H9 (cell line): ENCODE results near the gene SDK1. TPM values are rescaled to one million over a fixed set of nuclear protein-coding genes. Genes with fewer than 3 reads are reported as not detected.

Experiments used
- DNase-seq: peaks from one replicate; pipeline ENCODE4 v3.0.0-alpha.2; 2017
- H2AFZ ChIP-seq: one replicate; pipeline ENCODE4 v1.6.1; 2013; ENCODE audit warnings: mild to moderate bottlenecking, low read length, control low read depth, moderate library complexity
- H2AK5ac ChIP-seq: 2 replicates; pipeline ENCODE4 v1.6.1; 2013; ENCODE audit warnings: low read length, control low read depth, mixed read lengths; ENCODE audit not compliant: insufficient read length
- H2BK120ac ChIP-seq: one replicate; pipeline ENCODE4 v1.6.1; 2013; ENCODE audit warnings: low read depth, mild to moderate bottlenecking, low read length, control low read depth, inconsistent platforms; ENCODE audit not compliant: poor library complexity, severe bottlenecking
- H2BK12ac ChIP-seq: 2 replicates; pipeline ENCODE4 v1.6.1; 2013; ENCODE audit warnings: low read length, control low read depth, mixed read lengths, low read depth; ENCODE audit not compliant: insufficient read length
- H2BK15ac ChIP-seq: 2 replicates; pipeline ENCODE4 v1.6.1; 2013; ENCODE audit warnings: low read depth, low read length, control low read depth
- H2BK20ac ChIP-seq: one replicate; pipeline ENCODE4 v1.6.1; 2013; ENCODE audit warnings: low read depth, mild to moderate bottlenecking, low read length, control low read depth, inconsistent platforms; ENCODE audit not compliant: poor library complexity, severe bottlenecking
- H2BK5ac ChIP-seq: 2 replicates; pipeline ENCODE4 v1.6.1; 2013; ENCODE audit warnings: low read length, control low read depth, mixed read lengths; ENCODE audit not compliant: insufficient read length
- H3K14ac ChIP-seq: 2 replicates; pipeline ENCODE4 v1.6.1; 2013; ENCODE audit warnings: low read length, control low read depth; ENCODE audit not compliant: insufficient read depth
- H3K18ac ChIP-seq: 2 replicates; pipeline ENCODE4 v1.6.1; 2013; ENCODE audit warnings: low read depth, mild to moderate bottlenecking, mixed read lengths, low read length, control low read depth; ENCODE audit not compliant: insufficient read length
- H3K23ac ChIP-seq: 2 replicates; pipeline ENCODE4 v1.6.1; 2013; ENCODE audit warnings: low read length, control low read depth, mixed read lengths, low read depth; ENCODE audit not compliant: insufficient read length
- H3K23me2 ChIP-seq: 2 replicates; pipeline ENCODE4 v1.6.1; 2013; ENCODE audit warnings: low read depth, mild to moderate bottlenecking, mixed read lengths, low read length, control low read depth; ENCODE audit not compliant: insufficient read length, poor library complexity, severe bottlenecking
- H3K27ac ChIP-seq: 2 replicates; pipeline ENCODE4 v1.5.1; 2013; ENCODE audit warnings: low read length, control low read depth, mixed read lengths, low read depth; ENCODE audit not compliant: insufficient read length
- H3K27me3 ChIP-seq: 2 replicates; pipeline ENCODE4 v1.6.1; 2013; ENCODE audit warnings: low read length, control low read depth, inconsistent platforms; ENCODE audit not compliant: insufficient read depth
- H3K4ac ChIP-seq: 2 replicates; pipeline ENCODE4 v1.6.1; 2013; ENCODE audit warnings: low read depth, mild to moderate bottlenecking, control low read depth, inconsistent platforms, low read length, moderate library complexity
- H3K4me1 ChIP-seq: 2 replicates; pipeline ENCODE4 v1.6.1; 2013; ENCODE audit warnings: low read length, control low read depth, inconsistent platforms; ENCODE audit not compliant: insufficient read depth
- H3K4me2 ChIP-seq: 2 replicates; pipeline ENCODE4 v1.6.1; 2013; ENCODE audit warnings: low read length, control low read depth, mixed read lengths; ENCODE audit not compliant: insufficient read length, insufficient read depth
- H3K56ac ChIP-seq: 2 replicates; pipeline ENCODE4 v1.6.1; 2013; ENCODE audit warnings: low read depth, mild to moderate bottlenecking, mixed read lengths, low read length, control low read depth; ENCODE audit not compliant: insufficient read length
- H3K79me1 ChIP-seq: 2 replicates; pipeline ENCODE4 v1.6.1; 2013; ENCODE audit warnings: low read depth, mild to moderate bottlenecking, moderate library complexity, low read length, control low read depth, inconsistent platforms; ENCODE audit not compliant: insufficient read depth, poor library complexity, severe bottlenecking
- H3K79me2 ChIP-seq: 2 replicates; pipeline ENCODE4 v1.6.1; 2013; ENCODE audit warnings: low read length, control low read depth, inconsistent platforms; ENCODE audit not compliant: insufficient read depth
- H3K9ac ChIP-seq: 2 replicates; pipeline ENCODE4 v1.6.1; 2013; ENCODE audit warnings: low read length, control low read depth, mixed read lengths; ENCODE audit not compliant: insufficient read length; ENCODE audit errors: extremely low read depth
- H3K9me3 ChIP-seq: one replicate; pipeline ENCODE4 v1.6.1; 2013; ENCODE audit warnings: low read depth, low read length, inconsistent platforms; ENCODE audit not compliant: control insufficient read depth
- H3T11ph ChIP-seq: one replicate; pipeline ENCODE4 v1.6.1; 2013; ENCODE audit warnings: mild to moderate bottlenecking, low read length, control low read depth, inconsistent platforms
- H4K20me1 ChIP-seq: one replicate; pipeline ENCODE4 v1.6.1; 2013; ENCODE audit not compliant: control insufficient read depth, insufficient read length, insufficient read depth
- H4K5ac ChIP-seq: 2 replicates; pipeline ENCODE4 v1.6.1; 2013; ENCODE audit warnings: low read depth, mild to moderate bottlenecking, mixed read lengths, low read length, control low read depth; ENCODE audit not compliant: insufficient read length
- H4K8ac ChIP-seq: replicated peaks from 2 replicates; pipeline ENCODE4 v1.6.1; 2013; ENCODE audit warnings: low read length, control low read depth, mixed read lengths, low read depth; ENCODE audit not compliant: insufficient read length
- H4K91ac ChIP-seq: 2 replicates; pipeline ENCODE4 v1.6.1; 2013; ENCODE audit warnings: low read depth, mild to moderate bottlenecking, moderate library complexity, mixed read lengths, low read length, control low read depth; ENCODE audit not compliant: insufficient read length
- H3K27ac Mint-ChIP-seq, 3 experiments: 2 replicates in 2 of 3; 3 replicates in 1 of 3; pipeline ENCODE4 v1.8.0; 2020 to 2021; ENCODE audit warnings: mixed read lengths in 3 of 3, mild to moderate bottlenecking in 1 of 3, moderate library complexity in 1 of 3
- H3K27me3 Mint-ChIP-seq: 2 replicates; pipeline ENCODE4 v1.8.0; 2021; ENCODE audit warnings: low read depth, mild to moderate bottlenecking, moderate library complexity, mixed read lengths
- H3K36me3 Mint-ChIP-seq, 3 experiments: 2 replicates in 2 of 3; 3 replicates in 1 of 3; pipeline ENCODE4 v1.8.0; 2020 to 2021; ENCODE audit warnings: low read depth in 3 of 3, mixed read lengths in 3 of 3; ENCODE audit not compliant: insufficient read depth in 1 of 3
- H3K4me1 Mint-ChIP-seq, 2 experiments: 2 replicates each; pipeline ENCODE4 v1.8.0; 2020; ENCODE audit warnings: mixed read lengths in 2 of 2
- H3K4me3 Mint-ChIP-seq, 2 experiments: 2 replicates in 1 of 2; 3 replicates in 1 of 2; pipeline ENCODE4 v1.8.0; 2020 to 2021; ENCODE audit warnings: mild to moderate bottlenecking in 2 of 2, mixed read lengths in 2 of 2, moderate library complexity in 1 of 2
- H3K9me3 Mint-ChIP-seq, 2 experiments: 2 replicates in 1 of 2; 3 replicates in 1 of 2; pipeline ENCODE4 v1.8.0; 2020; ENCODE audit warnings: mild to moderate bottlenecking in 2 of 2, mixed read lengths in 2 of 2, moderate library complexity in 1 of 2
- WGBS: extraction: QIAGEN DNeasy Blood & Tissue Kit; methylation state at CpG from one replicate; pipeline ENCODE4 v1.1.7; 2013; ENCODE audit warnings: missing lambda C conversion rate, low lambda C conversion rate, mixed read lengths; ENCODE audit not compliant: insufficient read length; ENCODE audit errors: extremely low coverage; 5-methylcytosine and 5-hydroxymethylcytosine counted together
- total RNA-seq: library from RNA; stranded (reverse); gene quantifications from 2 replicates; pipeline ENCODE4 v1.2.1, GENCODE V29; 2021
- TF ChIP-seq, protein P1 (sequence below): fragments of 200-600 bp; sonication (generic); conservative IDR thresholded peaks from 3 replicates; pipeline ENCODE4 v1.8.0; 2021; ENCODE audit warnings: antibody characterized with exemption, mild to moderate bottlenecking

The SDK1 gene
- total RNA-seq, 1 experiment from 2014 or later = 8.7 TPM

DNA sequence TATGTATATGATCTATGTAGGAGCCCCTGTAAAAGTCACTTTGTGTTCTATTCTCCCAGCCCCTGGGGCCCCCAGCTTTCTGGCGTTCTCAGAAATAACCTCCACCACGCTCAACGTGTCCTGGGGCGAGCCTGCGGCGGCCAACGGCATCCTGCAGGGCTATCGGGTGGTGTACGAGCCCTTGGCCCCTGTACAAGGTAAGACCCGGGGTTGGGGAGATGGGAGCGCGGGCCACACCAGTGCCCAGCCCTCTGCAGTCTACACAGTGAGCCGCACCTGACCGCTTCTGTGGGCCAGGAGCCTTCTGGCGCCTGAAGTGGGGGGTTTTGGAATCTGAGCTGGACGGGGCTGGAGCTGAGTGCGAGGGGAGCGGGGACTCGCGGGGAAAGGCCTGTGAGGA is 908.9 kb downstream of the SDK1 start:
- no peaks in the 10 kb centered on the region for H3K79me1 ChIP-seq
- H3T11ph ChIP-seq = no peak overlapping the region
- H4K8ac ChIP-seq = no peak overlapping the region
- no peak overlapping the region for H4K91ac ChIP-seq
- Mint-ChIP-seq H3K27ac (no peak overlapping the region), H3K4me3 (no peak overlapping the region), H3K36me3 (no peaks in the 10 kb centered on the region), H3K27me3 (no peaks in the 10 kb centered on the region), H3K4me1 (0 out of 4 replicates have a peak, but pooled peaks cover 0 to under 1% of the 10 kb centered on the region in 2 experiments), H3K9me3 (no peaks in the 10 kb centered on the region; a peak in 1 of 5 replicates)
- H4K20me1 ChIP-seq = no peaks in the 10 kb centered on the region
- TF ChIP-seq, protein P1, sequence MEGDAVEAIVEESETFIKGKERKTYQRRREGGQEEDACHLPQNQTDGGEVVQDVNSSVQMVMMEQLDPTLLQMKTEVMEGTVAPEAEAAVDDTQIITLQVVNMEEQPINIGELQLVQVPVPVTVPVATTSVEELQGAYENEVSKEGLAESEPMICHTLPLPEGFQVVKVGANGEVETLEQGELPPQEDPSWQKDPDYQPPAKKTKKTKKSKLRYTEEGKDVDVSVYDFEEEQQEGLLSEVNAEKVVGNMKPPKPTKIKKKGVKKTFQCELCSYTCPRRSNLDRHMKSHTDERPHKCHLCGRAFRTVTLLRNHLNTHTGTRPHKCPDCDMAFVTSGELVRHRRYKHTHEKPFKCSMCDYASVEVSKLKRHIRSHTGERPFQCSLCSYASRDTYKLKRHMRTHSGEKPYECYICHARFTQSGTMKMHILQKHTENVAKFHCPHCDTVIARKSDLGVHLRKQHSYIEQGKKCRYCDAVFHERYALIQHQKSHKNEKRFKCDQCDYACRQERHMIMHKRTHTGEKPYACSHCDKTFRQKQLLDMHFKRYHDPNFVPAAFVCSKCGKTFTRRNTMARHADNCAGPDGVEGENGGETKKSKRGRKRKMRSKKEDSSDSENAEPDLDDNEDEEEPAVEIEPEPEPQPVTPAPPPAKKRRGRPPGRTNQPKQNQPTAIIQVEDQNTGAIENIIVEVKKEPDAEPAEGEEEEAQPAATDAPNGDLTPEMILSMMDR = no peak
- H3K18ac ChIP-seq = no peak overlapping the region
- H4K5ac ChIP-seq = no peak overlapping the region
- H3K4me2 ChIP-seq = no peak overlapping the region
- no peak overlapping the region for H3K4ac ChIP-seq
- no peak overlapping the region for H2BK15ac ChIP-seq
- H3K4me1 ChIP-seq = no peaks in the 10 kb centered on the region
- no peak overlapping the region for H2BK120ac ChIP-seq
- H2AK5ac ChIP-seq = no peak overlapping the region
- no peak overlapping the region for H3K14ac ChIP-seq
- no CpG with 5 or more reads among the region's 20 CpGs for WGBS
- H2BK12ac ChIP-seq = no peak overlapping the region
- H3K9ac ChIP-seq = no peak overlapping the region
- H3K23me2 ChIP-seq = no peaks in the 10 kb centered on the region
- H2AFZ ChIP-seq = no peak overlapping the region
- no peak for DNase-seq
- H2BK5ac ChIP-seq = no peak overlapping the region
- no peak overlapping the region for H3K56ac ChIP-seq
- H3K79me2 ChIP-seq = no peaks in the 10 kb centered on the region
- no peak overlapping the region for H3K23ac ChIP-seq
- H3K27me3 ChIP-seq = no peaks in the 10 kb centered on the region
- H3K9me3 ChIP-seq = no peaks in the 10 kb centered on the region
- H2BK20ac ChIP-seq = no peak overlapping the region
- no peak overlapping the region for H3K27ac ChIP-seq
